Measurements from ENCODE around the gene OR8B8.
A peak's percentile ranks its signal among the peaks of the same experiment; 100 is the strongest.
"Not testable (repeated sequence)": the region's sequence is repeated elsewhere in the genome, so short reads cannot be mapped to it uniquely, and the experiment has no call there.

Gene OR8B8

DNA sequence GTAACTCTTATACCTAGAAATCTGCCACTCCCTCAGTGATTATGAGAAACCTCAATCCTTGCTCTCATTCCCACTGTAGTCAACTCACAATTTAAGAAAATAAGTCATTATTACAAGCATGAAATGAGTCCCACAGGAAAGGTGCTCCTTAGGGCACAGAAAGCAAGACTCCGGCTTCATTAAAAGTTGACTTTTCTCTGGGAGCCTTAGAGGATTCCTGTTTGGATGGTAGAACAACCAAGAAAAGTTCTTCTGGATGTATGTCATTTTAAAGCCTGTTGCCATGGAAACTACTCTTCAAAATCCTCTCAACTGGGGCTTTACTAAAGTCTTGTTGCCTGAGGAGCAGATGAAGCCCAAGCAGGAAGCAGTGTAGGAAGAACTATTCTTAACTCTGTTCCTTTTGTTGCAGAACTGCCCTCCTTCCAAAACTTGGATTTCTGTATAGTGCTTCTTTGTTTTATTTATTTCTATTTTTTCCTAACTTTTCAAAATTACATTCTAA, at the start of gene OR8B8:
OR8B8 (minus strand) TSS at position 51 of the 505 bp plus-strand sequence. CDS start 4,611 bp downstream, outside the sequence.
- no peak for DNase-seq

DNA sequence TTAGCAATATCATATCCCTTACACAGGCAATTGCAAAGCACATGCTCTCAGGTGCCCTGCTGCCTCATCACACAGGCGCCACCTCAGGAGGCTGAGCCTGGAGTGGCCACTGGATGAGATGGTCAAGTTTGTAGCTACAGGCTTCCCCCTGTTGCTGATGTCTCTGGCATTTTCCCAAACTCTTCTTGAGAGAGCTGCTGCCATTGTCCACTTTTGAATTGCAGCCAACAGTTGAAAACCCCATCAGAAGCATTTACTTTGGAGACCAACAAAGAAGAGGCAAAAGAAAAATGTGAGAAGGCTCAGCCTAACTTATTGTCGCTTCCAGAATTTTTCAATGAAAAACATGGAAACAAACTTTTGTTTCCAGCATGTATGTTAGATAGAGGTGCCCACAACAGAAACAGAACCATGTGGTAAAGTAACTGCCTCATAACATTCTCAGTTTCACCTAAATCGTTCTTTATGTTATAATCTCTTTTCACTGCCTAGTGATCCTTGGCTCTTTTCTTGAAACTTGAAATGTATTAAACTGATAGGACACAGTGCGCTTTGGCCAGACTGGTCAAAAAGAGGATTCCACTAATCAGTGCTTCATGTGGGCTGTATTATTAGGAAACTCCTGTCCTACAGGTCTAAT, 47.6 kb upstream of the OR8B8 start:
- DNase-seq, result no peak

GRCh38 chr11:124483422-124483821, 37.9 kb upstream of the OR8B8 start:
- DNase-seq, result no peak

- no peak for DNase-seq
Observed at GRCh38 chr11:124482362-124483147, 37.1 kb upstream of the OR8B8 start.

DNA sequence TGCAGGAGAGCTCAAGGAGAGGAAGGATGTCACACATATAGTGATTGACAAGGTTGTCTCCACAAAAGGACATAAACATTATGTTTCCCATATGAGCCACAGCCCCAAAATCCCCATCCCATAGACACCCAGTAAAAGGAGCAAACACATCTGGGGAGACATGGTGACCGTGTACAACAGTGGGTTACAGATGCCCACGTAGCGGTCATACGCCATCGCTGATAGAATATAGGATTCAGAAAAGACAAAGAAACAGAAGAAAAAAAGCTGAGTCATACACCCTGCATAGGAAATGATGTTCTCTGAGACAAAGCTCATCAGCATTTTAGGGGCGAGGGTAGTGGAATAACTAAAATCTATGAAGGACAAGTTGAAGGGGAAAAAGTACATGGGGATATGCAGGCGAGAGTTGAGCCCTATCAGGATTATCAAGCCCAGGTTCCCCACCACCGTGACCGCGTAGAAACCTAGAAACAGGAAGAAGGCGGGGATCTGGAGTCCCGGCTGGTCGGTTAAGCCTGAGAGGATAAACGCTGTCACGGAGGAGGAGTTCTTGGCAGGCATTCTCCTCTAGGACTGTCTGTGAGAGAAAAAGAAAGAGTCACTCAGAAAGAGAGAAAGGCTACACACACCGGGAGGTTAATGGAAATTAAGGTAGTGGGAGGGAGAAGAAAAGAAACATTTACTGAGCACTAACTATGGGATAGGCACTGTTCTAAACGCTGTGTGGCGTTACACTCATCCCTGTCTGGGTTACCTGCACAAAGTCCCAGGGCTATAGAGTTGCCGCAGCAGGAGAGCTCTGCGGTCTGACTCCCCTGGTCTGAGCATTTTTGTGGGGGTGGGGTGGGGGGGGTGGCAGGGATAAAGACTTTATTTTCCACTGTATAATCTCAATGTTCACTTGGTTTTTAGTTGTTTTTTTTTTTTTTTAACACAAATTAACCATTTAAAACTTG, 36.1 kb upstream of the OR8B8 start:
- DNase-seq, result peak; percentile 39

DNA sequence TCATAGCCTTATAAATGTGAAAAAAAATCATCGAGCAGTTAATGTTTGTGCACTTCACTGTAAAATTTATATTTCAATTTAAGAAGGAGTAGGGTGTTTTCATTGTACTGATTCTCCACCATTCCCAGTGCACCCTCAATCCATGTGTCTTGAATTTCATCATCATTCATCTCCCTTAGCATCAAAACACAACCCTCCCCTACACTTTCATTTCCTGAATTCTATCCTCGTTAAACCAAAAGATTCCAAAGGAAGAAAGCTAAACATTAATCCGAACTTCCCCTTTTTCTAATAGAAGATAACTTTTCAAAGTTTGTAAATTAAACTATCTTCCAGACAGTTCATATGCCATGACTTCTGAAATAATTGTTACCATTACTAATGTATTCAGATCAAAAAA, 34.1 kb upstream of the OR8B8 start:
- no peak for DNase-seq

DNA sequence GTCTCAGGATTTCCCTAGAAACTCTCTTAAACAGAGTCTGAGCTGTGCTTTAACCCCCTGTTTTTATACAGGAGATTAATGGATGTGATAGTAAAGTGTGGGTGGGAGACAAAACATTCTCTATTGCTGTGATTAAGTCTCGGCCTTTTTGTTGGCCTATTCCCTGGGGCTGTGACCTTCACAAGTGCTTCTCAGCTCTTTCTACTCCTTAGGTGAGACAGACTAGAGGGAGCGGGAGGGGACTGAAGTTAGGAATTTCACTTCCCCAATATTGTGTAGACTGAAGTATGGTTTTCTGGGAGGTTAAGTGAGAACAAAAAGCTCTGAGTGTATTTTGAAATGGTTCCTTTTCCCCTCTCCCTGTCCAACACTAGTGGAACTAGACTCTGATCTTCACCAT, 29.8 kb upstream of the OR8B8 start:
- no peak for DNase-seq

DNA sequence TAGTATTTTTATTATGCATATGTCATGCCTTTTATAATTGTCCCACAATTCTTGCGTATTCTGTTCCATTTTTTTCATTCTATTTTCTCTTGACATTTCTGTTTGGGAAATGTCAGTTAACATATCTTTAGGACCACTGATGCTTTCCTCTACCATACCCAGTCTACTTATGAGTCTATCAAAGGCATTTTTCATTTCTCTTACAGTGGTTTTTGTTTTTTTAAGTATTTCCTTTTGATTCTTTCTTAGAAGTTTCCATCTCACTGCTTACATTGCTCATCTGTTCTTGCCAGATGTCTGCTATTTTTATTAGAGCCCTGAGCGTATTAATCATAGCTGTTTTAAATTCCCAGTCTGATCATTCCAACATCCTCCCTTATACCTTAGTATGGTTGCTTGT, 29.3 kb upstream of the OR8B8 start:
- DNase-seq, result no peak

- DNase-seq, result no peak
Observed at GRCh38 chr11:124474079-124474478, 28.6 kb upstream of the OR8B8 start.

DNA sequence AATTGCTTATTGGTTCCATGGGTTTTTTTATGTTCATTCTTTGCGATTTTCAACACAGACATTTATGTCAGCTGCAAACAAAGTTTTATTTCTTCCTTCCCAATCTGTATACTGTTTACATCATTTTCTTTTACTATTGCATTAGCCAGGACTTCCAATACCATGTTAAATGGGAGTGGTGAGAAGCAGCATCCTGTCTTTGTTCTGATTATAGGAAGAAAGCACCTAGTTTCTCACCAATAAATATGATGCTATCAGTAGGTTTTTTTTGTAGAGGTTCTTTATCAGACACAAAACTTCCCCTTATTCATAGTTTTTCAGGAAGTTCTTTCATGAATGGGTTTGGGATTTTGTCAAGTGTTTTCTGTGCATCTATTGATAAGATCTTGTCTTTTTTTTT, 28.0 kb upstream of the OR8B8 start:
- no peak for DNase-seq

DNA sequence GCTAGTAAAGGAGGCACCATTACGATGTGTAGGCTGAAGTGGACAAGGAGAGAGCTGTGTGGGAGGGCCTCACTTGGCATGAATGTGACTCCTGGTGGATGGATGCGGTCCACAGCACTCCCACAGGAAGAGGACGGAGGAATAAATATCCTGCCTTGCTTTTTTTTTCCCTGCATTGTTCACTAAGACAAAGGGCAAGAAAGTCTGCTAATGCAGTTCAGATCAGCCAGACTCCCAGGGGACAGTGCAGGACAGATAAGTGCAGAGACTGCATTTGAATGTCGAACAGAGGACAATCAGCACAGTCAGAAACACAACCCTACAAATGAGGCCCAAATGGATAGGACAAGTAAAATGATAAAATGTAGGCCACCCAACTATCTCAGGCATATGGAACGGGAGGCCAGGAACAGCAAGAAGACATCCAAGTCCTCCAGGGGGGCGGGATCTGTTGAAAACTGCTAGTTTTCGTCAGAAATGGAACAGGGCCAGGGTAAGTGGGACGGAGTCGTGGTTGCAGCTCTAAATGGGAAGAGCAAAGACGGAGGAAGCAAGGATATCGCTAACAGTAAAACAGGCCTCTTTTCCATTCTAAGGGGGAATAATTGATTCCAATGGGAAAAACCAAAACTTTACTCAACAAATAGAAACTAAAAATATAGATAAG, 25.2 kb upstream of the OR8B8 start:
- no peak for DNase-seq

GRCh38 chr11:124467381-124467927, 22.0 kb upstream of the OR8B8 start:
- no peak for DNase-seq

DNA sequence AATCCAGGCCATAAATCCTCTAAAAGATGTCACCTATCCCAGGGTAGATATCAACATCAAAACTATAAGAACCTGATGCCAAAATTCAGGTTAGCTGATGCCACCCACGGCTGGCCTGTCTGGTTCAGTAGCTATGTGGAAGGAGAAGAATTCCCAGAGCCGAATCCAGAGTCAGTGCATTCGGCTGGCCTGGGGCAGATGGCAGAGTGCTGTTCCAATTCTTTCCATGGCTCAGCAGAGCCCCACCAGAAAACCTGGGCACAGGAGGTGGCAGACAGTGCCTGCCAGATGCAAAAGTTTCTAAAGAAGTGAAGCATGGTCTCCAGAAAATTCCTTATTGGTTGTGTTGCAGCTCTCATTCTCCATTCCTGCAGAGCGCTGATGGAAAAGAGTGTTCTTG, 19.9 kb upstream of the OR8B8 start:
- no peak for DNase-seq

GRCh38 chr11:124463990-124464389, 18.5 kb upstream of the OR8B8 start:
- no peak for DNase-seq

GRCh38 chr11:124463324-124463723, 17.8 kb upstream of the OR8B8 start:
- no peak for DNase-seq

DNA sequence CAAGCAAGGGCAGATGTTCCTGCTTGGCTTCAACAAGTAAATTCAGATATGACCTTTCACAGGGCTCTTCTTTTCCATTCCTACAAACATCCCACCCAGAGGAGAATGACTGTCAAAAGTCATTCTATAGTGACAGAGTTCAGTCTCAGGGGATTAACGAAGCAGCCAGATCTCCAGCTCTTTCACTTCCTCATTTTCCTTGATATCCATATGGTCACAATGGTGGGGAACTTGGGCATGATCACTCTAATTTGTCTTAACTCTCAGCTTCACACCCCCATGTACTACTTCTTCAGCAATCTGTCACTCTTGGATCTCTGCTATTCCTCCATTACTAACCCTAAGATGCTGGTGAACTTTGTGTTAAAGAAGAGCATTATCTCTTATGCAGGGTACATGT, 15.0 kb upstream of the OR8B8 start:
- DNase-seq, result no peak

GRCh38 chr11:124459379-124459778, 13.9 kb upstream of the OR8B8 start:
- not testable (repeated sequence) for DNase-seq

DNA sequence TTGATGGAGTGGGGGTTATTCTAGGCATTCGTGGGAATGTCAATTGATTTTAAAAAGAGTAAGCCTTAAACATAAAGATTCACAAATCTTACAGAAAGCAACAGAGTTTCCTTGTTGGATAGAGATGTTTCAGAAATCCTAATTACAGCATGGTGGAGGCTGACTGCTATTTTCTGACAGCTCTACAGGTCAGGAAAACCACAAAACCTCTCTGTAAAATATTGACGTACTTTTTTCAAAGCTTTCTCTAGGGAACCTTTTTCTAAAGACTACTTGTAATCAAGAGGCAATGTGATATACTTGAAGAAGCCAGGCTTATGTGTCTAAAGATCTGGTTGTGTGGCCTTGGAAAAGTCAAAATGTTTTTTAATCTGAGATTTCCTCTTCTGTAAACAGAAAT, 9.1 kb upstream of the OR8B8 start:
- DNase-seq, result no peak

- no peak for DNase-seq
Observed at GRCh38 chr11:124446916-124447315, 1.4 kb upstream of the OR8B8 start.

- no peak for DNase-seq
Observed at GRCh38 chr11:124442847-124443246, 2.6 kb downstream of the OR8B8 start.

DNA sequence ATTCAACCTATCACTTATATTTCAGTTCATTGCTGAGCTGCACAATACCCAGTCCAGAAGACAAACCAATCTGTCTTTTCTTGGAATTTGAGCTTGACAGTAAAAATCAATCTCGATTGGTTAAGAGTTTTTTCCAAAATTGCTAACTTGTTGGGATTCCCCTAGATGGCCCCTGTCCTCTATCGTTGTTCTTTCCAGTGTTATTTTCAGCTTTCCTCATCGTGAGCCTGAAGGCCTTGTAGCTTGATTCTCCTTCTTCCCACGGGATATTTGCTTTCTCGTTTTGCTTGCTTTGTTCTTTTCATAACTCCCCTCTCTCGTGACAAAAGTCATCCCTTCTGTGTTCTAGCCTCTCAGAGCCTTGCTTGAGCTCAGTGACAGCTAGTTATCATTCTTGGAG, 3.1 kb downstream of the OR8B8 start:
- no peak for DNase-seq

GRCh38 chr11:124441519-124441918, 4.0 kb downstream of the OR8B8 start:
- no peak for DNase-seq

All from RPMI8226 (cell line).